GM18519 (cell line): ENCODE data around the gene FAM81B.

ENCODE experiments used
- ATAC-seq: cut with Tn5 transposase; IDR thresholded peaks from one replicate; pipeline ENCODE4 v1.9.1; 2021; ENCODE audit warnings: mild to moderate bottlenecking, moderate library complexity; ENCODE audit not compliant: unreplicated experiment, low FRiP score

The FAM81B gene

DNA sequence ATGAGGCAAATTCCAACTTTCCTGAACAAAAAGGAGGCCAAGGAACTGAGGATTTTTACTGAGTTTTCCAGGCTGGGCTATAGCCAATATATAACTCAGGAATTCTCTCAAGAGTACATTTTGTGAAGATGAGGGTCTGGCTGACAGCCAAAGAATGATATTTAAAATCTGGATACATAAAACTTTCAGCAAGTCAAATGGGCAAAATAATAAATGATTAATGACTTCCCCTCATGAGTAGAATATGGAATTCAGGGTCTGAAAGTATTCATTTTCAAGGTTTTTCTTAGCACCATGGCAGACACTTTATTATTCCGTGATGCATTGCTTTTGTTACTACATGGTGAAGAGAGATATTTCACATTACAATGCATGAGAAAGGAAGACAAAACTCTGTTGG, 7.8 kb downstream of the FAM81B start:
- no peak for ATAC-seq

DNA sequence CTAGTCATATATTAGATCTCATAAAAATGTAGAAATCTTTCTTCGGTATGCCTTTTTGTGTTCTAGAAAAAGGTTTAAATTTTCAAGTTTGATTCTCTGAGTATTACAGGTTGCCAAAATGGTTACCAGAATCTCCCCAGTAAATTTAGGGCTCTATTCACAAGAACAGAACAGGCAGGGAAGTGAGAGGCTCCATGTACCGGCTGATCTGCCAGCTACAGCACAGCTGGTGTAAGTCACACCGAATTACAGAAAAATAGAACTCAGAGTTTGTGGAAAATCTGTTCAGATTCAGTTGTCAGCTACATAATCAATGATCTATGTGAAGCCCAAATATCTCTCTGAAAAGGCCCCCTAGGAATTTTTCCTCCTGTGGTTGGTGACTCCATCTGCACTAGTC, 10.5 kb downstream of the FAM81B start:
- ATAC-seq: no peak

DNA sequence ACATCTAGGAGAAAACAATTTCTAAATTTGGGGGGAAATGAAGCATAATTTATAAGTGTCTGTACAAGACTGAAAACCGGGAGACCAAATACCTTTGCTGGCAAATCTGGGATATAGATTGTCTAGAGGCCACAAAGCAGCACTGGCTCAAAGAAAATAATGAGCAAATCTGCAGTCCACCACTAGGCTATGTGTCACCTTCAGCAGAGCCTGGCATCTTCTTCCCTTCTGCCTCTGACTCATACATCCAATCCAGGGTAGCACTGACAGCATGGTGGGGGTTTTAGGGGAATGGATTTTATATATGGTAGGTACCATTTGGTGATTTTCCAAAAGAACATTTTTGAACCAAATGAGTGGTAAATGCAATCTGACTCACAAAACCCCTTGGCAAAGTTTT, 12.8 kb downstream of the FAM81B start:
- ATAC-seq: no peak

DNA sequence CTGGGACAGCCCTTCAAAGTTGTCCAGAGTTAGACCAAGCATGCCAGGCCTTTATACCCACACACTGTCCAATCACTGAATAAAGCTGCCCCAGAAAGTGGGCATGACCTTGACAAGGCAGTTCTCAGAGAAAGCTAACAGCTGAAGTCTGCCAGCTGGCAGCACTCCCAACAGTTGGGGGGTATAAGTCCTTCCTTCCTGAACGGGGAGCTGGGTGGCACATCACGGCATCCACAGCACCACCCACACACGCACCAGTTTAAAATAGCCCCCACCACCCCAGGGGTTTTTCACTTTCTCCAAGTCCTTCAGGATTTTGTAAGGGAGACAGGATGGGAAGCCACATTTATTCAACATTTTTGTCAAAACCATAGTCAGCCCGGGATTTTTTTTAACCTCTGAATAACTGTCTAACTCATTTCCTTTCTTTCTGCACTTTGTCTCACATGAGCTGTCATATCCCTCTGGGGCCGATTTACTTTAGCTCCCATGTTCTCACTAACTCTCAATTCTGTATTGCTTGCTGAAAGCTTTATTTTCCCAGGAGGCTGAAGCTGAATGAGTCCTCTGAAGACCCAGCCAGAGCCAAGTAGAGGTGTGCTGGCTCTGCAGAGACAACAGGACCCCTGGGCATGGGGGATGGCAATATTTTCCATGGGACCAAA, 15.4 kb downstream of the FAM81B start:
- no peak for ATAC-seq

DNA sequence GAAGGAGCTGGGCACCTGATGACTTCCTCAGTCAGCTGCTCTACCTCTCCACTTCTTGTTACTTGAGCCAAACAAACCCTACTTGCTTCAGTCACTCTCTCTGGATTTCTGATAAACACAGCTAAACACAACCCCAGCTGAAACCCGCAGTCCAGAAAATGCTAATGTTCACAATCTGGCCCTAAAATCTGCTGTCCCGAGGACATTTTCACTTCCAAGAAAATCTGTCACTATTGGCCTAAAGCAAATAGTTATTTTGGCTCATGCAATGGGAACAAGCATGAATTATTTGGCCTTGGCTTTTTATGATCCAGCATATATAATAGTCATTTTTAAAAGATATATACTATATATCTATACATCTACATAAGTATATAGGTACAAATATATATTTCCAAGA, 19.1 kb downstream of the FAM81B start:
- ATAC-seq: no peak

DNA sequence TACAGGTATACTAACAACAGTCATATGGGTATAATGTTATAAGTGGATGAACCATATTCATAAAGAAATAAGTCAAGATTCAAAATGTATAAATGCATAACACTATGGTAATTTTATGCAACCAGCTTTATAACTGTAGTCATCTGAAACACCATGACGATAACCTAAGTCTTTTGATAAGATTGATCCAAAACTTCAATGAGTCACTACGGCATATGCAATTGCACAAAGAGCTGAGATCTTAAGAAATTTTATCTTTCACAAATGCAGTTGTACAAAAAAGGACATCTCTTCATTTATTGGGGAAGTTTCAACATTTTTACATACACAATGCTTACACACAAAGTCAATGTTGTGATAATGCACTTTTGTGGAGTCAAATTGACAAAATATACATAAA, 20.3 kb downstream of the FAM81B start:
- no peak for ATAC-seq

DNA sequence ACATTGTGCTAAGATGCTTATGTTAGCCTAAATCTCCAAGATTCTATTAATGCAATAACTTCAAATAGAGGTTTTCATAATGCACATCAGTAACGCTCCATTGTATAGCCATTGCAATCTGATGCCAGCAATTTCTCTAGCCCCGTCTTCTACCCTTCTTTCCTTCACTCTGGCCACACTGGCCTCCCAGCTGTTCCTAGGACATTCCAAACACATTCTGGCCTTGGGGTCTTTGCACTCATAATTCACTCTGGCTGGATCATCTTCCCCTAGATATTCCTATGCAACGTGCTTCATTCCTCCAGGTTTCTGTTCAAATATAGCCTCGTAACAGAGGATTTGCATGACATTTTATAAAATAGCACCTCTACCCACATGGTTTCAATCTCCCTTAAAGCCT, 23.3 kb downstream of the FAM81B start:
- no peak for ATAC-seq

DNA sequence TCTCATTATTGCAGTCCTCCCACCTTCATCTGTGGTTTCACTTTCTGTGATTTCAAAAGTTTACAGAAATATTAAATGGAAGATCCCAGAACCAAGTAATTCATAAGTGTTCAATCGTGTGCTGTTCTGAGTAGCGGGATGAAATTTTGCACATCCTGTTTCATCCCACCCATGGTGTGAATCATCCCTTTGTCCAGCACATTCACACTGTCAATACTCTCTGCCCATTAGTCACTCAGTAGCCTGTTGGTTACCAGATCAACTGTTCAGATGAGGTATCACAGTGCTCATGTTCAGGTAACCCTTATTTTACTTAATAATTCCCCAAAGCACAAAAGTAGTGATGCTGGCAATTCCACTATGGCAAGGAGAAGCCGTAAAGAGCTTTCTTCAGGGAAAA, 26.8 kb downstream of the FAM81B start:
- ATAC-seq: no peak

DNA sequence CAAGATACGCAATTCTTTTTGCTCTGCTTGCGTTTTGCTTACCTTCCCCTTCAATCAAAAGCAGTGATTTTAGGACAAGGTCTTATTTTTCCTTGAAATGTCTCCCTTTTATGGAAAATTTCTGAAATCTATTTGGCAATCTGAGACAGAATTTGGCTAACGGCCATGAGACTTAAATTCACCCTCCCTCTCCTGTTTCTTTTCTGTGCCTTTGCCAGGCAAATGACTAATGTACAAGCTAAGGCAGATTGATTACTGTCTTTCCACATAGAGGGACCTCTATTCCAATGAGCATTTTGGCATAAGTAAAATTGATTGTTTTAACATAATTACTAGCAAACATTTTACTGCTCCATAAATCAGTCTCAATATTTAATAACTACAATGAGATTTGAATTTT, 31.7 kb downstream of the FAM81B start:
- ATAC-seq: no peak

DNA sequence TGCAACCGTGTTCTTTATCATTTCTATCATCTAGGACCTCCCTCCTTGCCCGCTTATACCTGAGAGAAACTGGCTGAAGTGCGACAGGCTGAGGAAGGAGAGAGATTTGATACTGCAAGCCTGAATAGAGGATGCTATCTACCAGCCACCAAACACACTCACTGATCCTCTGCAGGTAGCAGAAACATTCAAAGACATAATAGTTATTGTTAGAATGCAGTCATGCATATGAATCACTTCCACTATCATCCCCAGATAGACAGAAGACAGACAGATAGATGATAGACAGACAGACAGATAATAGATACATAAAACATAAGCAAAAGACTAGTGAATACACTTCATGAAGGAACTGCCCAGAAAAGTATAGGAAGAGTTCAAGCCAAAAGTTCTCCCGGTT, 32.9 kb downstream of the FAM81B start:
- ATAC-seq: no peak

DNA sequence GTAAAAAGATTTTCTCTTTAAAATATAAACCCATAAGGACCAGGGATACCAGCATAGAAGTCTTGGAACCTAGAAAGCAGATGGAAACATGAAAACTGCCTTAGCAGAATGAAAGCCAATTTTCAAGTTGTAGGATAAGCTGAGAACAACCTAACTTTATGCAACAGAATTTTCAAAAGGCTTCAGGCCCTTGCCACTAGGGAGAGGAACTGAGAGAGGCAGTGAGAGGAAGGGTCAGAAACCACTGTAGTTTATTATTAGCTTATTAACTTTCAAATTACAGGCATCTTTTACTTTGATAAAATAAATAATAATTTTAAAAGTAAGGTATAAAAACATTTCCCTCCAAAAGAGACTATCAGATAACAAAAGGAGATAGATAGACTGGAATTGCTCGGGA, 33.4 kb downstream of the FAM81B start:
- no peak for ATAC-seq

DNA sequence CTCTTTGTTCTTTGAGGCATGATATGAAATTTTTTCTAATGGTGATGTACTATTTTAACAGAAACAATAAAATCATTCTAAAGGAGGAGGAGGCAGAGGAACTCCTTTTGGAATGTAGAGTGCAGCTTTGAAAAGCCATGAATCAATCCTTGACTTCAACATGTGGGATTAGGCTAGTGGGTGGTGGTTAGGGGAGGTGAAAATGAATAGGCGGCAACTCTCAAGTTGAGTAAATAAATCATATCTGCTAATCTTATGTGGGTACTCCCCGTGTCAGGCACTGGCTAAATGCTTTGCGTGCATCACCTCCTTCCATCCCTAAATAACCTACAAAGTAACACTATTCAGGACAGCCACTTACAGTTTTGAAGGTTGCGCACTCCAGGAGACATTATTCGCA, 35.1 kb downstream of the FAM81B start:
- no peak for ATAC-seq

DNA sequence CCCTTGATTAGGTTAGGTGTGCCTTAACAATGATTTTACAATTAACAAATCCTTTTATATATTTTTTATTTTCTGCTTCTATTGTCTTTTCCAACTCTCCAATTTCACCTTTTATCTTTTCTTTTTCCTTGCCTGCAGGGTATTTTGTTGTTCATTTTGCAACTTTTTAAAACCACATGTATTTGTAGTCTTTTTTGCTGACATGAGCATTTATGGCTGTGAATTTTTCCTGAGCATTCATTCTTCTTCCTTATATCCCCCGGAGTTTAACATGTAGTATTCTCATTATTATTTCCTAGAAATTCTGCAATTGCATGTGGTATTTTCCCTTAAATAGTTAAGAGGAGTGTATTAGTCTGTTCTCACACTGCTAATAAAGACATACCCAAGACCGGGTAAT, 41.6 kb downstream of the FAM81B start:
- ATAC-seq: no peak

DNA sequence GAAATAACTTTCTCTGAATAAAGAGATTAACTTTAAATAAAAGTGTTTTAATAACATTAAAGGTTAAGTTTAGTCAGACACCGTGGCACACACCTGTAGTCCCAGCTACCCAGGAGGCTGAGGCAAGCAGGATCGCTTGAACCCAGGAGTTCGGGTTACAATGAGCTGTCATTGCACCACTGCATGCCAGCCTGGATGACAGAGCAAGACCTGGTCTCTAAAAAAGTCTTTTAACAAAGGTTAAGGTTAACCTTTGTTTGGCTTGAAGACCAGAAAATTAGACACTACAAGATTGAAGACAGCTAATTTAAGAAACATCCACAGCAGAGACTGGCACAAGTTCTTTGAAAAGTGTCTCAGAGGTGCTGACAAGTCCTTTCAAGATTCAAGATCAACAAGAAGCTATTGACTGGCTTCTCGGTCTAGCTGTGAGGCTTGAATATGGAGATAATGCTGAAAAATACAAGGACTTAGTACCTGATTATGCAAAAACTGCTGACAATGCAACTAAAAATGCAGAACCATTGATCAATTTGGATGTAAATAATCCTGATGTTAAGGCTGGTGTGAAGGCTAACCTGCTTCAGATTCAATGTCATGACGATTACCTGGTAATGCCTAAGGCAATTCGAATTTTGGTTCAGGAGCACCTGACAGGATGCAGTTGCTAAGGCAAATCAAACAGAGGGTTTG, 48.8 kb downstream of the FAM81B start:
- no peak for ATAC-seq

DNA sequence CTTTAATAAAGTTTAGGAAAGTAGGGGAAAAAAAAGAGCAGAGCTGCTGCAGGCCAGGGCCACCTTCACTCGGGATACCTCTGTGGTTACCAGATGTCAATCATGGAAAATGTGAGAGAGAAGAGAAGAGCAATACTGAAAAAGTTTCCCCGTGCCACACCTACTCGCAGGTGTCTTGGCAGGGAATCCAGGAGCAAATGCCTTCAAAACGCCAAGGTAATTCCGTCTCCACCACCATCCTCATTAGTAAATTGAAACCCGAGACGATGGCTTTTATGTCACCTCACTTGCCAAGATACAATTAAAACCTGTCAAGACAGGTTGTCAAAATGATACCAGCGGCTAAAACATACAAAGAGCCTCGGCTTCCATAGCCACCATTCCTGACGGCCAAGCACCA, 49.7 kb downstream of the FAM81B start:
- ATAC-seq: no peak

DNA sequence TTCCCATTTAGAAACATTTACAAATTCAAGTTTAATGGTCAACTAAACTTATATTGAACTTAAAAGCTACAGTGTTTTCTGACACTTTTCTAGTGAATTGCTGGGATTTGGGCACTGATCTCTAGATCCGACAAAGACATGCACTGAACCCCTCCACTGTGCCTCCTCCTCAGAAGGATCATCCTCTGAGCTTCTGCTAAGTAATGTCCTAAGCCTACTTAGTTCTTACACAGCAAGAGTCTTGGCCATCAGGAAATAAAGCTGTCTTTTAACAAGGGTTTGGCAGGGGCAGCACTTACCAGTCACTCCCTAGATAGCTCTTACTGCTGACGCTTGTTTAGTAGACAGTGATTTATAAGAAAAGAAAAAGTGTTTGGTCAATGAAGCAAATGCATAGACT, 50.5 kb downstream of the FAM81B start:
- no peak for ATAC-seq

DNA sequence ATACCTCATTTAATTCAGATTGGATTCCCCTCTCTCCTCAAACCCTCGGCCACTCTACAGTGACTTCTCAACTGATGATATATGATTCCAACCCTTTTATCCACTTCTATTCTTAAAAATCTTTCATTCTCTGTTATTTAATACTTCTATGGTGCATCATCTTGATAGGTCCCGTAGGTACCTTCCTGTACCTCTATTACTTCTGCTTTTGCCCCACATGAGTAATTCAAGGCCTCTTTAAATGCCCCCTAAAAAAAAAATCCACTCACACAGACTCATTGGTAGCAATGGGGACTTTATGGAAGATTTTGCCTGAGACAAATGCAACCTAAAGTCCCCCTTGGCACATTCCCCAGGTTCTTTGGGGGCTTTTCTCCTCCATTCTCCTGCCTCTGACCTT, 54.3 kb downstream of the FAM81B start:
- ATAC-seq: no peak

DNA sequence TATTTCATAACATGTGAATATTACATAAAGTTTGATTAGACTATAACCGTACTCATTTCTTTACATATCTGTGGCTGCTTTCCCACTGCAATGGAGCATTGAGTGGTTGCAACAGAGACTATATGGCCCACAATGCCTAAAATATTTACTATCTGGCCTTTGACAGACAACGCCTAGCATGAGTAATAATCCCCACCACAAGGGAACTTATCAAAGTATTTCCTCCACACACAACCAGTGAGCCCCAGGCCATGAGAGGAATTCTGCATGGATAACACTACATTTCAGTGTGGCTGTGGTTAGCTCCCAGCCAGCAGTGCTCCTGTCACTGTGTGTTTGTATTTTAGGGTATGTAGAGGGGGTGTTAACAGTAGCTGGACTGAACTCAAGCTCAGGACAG, 54.8 kb downstream of the FAM81B start:
- ATAC-seq: no peak

DNA sequence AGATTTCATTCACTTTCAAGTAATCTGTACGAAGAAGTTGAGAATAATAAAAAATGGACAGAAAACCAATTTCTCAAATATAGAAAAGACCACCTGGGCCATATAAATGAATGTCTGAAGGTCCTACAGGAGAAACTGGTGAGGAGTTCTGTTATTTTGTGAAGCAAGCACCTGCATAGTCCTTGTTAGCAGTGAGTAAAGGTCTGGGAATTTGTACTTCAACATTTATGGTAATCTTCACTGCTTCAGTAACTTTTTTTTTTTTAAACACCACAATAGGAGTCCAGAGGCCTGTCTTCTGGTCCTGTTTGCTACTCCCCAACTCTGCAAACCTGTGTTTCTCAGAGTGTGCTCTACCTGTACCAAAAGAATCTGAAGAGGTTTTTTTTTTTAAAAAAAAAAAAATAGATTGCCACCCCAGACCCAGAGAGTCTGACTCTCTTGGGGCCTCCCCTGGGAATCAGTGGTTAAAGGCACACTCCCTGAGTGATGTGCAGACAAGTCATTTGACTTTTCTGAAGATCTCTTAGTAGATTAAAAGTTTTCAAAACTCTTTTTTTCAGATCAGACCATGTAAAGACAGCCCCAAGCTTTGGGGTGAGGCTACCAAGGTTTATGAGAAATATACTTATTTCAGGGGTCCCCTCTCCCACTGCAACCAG, 55.5 kb downstream of the FAM81B start:
- ATAC-seq: no peak

DNA sequence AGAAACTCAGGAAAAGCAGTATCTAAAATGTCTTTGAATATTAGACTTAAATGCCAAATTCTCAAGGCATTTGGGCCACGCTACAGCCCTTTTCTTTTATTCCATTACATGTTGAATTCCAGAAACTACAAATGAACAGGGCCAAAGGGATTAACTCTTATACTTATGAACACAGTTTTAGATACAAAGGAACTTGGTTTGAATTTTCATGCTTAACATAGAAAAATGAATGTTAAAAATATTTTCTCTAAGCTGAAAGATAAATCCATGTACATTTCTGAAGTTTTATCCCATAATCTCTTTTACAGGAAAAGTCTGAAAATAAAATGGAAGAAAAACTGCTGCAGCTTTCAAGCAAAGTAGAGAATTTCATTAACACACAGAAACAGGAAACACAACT, 56.8 kb downstream of the FAM81B start:
- ATAC-seq: no peak

DNA sequence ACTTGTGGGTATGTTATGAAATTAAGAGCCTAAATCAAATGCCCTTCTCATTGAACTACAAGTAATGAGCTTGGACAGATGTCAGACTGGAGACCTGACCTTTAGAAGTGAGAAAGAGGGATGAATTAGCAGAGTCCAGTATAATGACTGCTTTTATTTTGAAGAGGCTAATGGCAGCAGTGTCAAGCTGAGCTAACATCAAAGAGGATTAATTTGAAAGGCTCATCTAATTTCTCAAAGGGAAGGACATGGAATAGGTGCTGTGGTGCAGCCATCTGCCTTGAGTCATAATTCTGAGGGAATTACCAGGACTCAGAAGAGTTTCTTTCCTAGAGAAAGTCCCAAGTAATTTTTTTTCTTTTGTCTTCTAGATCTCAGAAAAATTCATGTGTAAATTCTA, 57.6 kb downstream of the FAM81B start:
- ATAC-seq: no peak

DNA sequence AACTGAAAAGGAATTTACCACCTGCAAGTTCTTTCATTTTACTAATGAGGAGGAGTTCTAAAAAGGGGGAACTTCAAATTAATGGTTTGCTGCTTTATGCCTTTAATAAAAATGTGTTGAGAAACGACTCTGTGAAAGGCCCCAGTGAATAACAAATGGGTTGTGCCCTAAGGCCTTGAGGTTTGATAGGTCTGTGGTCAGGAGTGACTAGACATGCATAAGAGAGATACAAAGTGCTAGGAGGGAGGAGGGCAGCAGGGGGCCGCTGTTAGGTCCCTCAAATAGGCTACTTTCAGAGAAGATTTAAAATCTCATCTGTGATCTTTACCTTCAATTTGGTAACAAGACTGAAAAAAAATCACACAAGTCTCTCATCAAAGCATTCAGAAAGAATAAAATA, 58.3 kb downstream of the FAM81B start:
- no peak for ATAC-seq
